CD4-positive, alpha-beta T cell treated with Interleukin-15 for 1 hour (primary cell): ENCODE results near the gene THAP8.

Experiments
- DNase-seq: peaks from one replicate; pipeline ENCODE4 v3.0.0-alpha.2; 2020

THAP8 gene

DNA sequence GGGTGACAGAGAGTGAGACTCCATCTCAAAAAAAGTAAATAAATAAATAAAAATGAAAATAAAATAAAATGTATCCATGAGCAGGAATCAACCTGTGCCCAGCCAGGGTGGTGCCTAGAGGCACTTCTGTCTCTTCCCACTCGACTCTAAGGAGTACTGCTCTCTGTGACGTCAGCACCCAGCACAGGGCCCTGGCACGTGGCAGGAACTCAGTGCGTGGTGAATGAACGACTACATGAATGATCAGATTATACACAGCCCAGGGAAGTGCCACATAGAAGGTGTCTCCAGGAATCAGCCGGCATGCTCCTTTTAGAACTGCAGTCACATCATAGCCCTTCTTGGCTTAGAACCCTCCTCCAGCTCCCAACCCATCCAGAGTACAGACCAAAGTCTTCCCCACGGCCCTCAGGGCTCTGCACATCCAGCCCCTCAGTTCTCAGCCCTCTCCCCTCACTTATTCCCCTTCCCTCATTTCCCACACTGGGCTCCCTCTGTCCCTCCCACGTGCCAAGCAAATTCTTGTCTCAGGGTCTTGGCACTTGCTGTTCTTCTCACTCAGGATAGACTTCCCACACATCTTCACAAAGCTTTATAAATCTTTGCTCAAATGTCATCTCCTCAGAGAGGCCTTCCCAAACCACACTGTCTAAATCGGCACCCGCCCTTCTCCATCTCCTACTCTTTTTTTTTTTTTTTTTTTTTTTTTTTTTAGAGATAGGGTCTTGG is 25.6 kb downstream of the THAP8 start:
- DNase-seq, result no peak

DNA sequence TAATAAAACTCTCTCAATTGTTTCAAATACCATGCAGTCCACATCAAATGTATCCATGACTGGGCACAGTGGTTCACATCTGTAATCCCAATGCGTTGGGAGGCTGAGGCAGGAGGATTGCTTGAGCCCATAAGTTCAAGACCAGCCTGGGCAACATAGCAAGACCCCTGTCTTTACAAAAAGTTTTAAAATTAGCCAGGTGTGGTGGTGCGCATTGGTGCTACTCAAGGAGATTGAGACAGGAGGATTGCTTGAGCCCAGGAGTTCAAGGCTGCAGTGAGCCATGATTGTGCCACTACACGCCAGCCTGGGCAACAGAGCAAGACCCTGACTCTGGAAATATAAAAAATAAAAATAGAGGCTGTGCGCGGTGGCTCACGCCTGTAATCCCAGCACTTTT is 26.4 kb downstream of the THAP8 start:
- no peak for DNase-seq

DNA sequence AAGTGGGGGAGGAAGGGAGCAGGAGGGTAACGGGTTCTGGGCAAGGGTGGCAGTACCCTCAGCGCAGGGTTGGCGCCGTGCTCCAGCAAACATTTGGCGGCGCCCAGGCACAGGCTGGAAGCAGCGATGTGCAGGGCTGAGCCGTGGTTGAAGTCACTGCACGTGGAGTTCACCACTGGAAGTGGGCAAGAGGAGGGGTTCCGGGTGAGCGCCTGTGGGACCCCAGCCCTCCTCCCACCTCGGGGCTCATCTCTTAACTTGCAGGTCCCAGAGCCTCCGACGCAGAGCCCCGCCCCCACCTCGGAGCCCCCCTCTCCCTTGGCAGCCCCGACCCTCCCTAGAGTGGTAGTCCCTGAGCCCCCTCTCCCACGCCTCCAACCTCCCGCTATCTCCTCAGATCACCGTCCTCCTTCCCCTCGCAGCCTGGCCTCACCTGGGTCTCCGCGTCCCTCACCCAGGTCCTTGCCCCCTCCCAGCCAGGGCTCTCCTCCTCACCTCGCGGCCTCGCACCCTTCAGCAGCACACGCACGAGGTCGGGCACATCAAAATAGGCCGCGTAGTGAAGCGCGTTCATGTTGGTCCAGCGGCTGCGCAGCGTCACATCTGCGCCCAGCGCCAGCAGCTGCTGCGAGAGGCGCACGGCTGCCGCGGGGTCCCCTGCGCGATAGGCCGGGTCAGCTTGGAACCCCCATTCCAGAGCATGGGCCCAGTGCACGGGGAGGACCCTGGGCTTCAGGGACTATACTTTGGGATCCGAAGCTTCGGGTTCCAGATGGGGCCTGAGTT is 27.8 kb downstream of the THAP8 start:
- no peak for DNase-seq

DNA sequence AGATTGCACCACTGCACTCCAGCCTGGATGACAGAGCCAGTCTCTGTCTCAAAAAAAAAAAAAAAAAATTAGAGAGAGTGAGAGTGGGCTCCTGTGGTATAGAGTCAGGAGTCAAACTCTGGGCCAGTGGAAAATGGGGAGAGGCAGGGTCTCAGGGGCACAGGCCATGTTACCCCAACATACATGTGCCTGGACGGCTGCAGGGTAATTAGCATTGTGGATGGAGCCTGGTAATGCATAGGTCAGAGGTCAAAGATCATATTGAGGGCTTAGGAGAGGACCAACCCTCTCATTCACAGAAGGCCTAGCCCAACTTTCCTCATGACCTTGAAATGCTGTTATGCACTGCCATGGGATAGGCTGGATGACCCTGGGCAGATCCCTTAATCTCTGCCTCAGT is 28.5 kb downstream of the THAP8 start:
- no peak for DNase-seq

DNA sequence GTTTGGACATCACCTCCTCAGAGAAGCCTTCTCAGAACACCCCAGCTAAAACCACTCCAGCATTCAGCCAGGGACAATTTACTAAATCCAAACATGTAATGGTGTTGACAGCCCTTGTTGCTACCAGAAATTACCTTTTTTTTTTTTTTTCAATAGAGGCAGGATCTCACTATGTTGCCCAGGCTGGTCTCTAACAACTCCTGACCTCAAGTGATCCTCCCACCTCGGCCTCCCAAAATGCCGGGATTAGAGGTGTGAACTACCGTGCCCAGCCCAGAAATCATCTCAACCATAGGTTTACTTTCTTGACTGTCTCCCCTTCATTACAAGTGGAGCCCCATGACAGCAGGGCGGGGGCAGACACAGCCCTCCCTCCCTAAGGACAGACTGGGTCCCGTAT is 30.7 kb downstream of the THAP8 start:
- DNase-seq, result no peak

DNA sequence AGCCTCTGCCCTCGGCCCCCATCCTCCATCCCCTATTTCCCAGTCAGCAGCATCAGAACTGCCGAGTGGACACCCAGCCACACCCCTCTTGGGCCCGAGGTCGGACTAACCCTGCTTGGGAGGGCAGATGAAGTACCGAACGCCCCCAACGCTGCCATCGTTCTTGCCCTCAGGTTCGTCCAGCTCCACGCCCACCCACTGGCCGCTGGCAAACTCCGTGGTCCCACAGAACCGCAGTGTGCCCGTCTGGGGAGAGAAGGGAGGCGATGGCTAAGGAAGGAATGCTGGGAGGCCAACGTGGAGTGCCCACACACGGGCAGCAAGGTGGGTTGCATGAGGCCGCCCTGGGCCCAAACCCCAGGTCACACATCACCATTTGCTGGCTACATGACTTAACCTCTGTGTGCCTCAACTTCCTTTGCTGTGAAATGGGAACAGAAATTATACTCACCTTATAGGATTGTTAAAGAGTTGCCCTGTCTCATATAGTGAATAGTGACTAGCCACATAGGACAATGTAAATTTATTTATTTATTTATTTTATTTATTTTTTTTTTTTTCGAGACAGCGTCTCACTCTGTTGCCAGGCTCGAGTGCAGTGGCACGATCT is 34.9 kb downstream of the THAP8 start:
- no peak for DNase-seq

DNA sequence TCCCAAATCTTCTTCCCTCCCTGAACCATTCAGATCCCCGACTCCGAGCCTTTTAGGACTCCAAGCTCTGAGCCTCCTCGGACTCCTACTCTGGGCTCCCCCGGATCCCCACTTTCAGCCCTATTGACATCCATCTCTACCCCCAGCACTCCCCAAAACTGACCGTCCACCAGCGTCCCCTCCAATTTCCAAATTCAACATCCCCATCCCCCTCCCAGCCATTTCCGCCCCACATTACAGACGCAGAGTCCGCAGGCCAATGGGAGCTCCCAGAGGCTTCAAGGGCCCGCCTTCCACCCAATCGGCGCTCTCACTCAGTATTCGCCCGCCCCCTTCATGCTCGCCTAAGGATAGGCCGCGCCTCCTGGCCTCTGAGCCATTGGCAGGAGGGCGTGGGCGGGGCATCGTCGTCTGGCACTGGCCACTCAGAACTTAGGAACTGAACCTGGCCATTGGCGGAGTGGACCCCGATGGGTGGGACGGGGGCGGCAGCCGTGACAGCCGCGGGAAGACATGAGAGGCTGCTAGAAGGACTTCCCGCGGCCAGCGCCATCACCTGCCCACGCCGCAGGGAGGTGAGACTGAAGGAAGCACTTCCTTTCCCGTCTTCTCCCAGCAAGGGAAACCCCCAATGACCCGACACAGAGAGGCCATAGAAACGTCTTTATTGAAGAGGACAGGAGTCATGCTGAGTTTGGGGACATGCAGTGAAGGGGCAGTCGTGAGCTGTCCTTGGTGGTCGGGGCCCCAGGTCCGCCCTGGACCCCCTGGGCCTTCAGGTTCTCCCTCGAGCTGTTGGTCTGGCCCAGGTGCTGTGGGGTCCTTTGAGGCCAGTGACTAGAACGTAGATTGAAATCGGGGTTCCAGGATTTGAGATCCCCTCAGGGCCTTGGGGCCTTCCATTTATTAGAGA is 39.8 kb downstream of the THAP8 start, which contains the start of gene ALKBH6:
Gene ALKBH6 (minus strand): TSS at position 202 of the 913 bp plus-strand sequence. CDS start 816 bp downstream, outside the sequence.
- DNase-seq, result peak; percentile 99

DNA sequence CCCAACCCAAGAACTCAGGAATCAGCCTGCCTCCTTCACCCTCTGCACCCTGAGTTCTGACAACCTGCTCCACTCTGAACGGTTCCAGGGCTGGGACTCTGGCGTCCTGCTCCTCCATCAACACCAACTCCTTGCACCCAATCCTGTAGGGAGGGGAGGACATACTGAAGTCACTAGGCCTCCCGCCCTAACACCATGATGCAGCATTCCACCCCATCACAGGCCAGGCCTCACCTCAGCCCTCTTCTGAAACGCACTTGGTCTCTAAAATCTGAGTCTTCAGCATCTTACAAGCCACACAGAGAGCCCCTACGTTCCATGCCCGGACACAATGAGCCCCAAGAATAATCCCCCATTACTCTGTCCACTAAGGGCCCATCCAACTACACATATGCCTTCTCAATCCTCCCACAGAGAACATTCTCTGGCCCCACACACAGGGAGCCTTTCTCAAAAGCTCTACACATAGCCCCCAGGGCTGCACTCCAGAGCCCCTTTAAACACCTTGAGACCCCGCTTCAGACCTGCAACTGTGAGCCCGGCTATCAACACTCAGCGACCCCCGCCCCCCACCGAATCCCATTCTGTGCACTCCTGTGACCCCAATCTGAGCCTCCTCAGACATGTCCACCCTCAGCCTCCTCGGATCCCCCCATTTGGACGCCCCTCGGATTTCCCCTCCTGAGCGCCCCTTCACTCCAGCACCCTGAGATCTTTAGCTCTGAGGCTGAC is 40.6 kb downstream of the THAP8 start:
- no peak for DNase-seq

DNA sequence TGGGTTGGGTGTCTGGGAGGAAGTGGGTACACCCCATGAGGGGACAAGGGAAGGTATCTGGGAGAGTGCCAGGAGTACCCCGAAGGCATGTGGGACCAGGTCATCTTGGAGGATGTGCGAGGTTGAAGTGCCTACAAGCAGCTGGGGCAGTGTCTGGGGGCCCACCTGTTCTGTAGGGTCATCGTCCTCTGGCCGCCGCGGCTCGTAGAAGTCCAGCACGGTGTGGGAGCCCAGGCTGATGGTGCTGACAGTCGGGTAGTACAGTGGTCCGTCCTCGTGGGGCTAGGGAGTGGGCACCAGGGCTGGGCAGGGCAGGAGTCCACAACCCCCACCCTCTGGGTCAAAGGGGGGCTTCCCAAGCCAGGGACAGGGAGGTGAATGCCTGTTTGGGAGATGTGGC is 43.7 kb downstream of the THAP8 start:
- DNase-seq, result no peak

DNA sequence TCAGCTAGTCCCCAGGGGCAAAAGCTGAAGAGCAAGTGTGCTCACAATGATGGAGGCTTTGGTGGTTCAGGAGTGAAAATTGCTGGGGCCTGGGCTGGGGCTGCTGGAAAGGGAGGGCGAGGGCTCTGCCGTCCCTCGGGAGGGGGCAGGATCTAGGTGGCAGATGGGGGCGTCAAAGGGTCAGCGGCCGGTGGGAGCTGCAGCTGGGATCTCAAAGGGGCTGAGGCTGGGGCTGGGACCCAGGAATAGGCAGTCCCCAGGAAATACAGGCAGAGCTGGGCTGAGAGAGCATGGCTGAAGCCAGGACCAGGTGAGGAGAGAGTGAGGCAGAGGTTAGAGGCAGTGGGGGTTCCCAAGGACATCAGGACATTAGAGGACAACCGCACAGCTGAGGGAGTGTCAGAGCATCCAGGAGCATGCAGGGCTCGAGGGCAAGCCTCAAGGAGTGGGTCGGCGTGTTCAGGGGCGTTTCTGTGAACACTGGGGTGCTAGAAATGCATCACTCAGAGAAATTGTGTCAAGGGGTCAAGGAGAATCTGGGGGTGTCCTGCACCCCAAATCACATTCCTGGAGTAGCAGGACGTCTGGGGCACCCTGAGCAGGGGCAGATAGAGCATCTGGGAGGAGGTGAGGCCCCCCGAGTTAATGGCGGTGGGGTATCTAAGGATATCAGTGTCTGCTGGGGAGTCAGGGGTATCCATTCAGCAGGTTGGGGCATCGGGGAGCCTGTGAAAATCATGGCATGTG is 44.3 kb downstream of the THAP8 start:
- no peak for DNase-seq

DNA sequence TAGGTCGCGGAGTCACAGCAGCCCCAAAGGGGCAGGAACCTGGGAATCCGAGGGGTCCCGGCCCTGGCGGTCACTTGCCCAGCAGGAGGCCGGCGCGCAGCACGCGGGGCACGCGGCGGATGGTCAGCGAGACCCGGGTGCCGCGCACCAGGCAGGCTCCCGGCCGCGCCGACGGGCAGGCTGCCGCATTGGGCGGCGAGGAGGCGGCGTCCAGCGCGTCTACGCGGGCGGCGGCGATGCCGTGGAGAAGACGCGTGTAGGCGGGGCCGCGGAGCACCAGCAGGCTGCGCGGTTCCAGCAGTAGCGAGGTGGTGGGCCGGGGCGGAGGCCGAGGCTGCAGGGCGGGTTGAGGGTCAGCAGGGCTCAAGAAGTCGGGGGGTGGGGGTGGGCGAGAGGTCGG is 44.9 kb downstream of the THAP8 start:
- DNase-seq, result peak; percentile 34

DNA sequence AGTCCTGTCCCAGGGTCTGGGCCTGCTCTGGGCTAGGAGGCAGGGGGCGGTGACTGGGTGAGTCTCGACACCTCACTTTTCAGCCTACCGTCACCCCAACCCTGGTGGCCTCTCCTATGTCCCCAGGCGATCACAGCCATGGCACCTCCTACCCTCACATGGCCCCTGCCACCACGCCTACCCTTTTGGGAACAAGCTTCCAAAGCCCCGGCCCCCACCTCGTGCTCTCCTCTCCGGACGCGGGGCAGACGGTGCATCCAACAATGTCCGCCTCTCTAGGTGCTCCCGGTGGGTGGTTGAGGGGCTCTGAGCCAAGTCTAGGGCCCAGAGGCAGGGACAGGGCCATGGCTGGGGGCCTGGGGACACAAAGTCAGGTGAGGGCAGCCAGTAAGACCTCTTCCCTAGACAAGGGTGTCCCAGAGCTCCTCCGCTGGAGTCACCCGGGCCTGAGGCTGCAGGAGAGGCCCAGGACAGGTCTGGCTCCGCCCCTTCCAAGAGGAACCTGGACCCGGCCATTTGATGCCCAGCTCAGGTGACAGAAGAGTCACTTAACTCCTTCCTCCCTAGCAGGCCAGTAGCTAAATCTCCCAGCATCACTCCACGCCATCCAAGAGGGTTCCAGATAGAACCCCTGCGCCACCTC is 45.6 kb downstream of the THAP8 start, which contains the start of gene SYNE4:
Gene SYNE4 (minus strand): TSS at position 478 of the 643 bp plus-strand sequence. CDS start 132 bp downstream, at position 346.
- no peak for DNase-seq

DNA sequence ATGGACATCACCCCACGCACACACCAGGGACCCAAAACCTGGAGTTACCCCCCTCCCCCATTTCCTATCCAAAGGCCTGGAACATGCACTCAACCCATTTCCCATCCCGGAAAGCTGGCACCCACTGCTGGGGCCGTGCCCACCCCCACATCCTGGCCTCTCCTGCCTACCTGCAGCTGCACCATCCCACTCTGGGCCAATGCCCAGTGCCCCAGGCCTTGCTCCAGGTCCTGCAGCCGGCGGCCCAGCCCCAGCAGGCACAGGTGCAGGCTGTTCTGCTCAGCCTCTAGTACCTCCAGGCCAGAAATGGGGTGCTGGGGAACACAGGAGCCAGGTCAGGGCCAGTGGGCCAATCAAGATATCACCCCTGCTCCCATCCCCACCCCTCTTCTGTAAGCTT is 47.1 kb downstream of the THAP8 start:
- no peak for DNase-seq

DNA sequence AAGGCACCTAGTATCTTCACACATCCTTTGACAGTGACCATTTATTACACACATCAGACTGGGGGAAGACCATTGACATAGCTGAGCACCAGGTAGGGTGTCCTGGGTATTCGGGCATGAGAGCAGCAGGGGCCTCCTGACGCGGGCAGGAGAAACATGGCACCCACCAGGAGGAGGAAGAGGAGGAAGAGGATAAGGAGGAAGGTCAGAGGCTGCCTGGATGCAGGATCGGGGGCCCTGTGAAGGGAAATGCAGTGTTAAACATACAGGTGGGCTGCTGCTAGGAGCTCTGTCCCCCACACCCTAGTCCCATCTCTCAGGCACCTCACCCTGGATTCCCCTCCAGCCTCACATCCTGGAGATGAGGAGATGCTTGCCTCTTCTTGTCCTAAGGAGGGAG is 50.8 kb downstream of the THAP8 start:
- no peak for DNase-seq

DNA sequence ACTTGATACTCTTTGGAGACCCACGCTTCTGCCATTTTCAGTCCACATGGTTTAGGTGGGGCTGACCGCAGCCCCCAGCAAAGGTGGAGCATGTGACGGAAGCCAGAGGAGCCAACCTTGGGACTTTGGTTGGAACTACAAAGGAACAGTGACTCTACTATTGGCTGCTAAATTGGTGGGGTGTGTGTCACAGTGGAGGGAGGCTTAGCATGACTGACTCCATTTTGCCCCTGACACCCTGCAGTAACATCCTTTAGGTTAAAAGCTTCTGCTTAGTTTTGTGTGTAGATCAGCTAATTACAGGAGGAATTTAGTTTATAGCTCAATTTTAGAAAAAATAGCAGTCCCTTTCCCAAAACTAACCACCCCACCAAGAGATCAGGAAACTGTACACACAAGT is 52.5 kb downstream of the THAP8 start:
- DNase-seq, result no peak

DNA sequence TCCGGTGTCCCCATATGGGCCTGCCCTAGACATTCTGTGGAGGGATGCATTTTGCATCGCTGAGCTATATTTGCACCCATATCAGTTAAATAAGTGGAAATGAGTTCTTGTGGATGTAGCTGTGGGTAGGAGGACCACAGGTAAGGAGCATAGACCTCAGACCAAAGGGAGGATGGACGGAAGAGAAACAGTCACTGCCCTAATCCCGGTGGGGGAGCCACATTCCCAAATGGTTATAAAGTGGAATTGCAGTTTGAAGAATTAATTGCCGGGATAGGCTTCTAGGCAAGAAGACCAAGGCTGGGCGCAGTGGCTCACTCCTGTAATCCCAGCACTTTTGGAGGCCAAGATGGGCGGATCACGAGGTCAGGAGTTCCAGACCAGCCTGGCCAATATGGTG is 57.3 kb downstream of the THAP8 start:
- no peak for DNase-seq

DNA sequence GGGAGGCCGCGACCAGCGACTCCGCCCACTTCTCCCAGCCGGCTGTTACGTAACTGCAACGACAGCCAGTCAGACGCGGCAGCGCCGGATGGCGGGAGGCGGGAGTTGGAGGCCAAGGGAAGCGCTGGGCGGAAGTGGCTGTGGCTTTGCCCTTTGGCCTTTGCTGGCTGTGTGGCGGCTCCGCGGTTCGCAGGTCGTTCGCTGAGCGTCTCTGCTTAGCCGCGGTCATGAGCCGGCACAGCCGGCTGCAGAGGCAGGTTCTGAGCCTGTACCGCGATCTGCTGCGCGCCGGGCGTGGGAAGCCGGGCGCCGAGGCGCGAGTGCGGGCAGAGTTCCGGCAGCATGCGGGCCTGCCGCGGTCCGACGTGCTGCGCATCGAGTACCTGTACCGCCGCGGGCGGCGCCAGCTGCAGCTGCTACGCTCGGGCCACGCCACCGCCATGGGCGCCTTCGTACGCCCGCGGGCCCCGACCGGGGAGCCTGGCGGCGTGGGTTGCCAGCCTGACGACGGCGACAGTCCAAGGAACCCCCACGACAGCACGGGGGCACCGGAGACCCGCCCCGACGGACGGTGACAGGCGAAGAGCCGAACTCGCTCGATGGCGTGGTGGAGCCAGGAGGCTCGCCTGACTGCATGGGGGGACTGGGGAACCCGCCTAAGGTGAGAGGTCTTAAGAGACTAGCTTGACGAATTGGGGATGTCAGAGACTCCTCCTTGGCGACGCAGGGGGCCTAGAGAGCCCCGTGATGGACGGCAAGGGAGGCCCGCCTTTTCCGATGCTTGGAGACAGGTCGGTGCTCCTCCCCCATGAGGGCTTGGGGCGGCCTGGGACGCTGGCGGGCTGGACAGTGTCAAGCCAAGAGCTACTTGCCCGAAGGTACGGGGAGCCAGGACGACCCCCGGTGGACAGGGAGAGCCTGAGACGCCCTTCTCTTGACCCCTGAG is 58.8 kb downstream of the THAP8 start, which contains the start of gene SDHAF1:
Gene SDHAF1 (plus strand): TSS at position 141 of the 946 bp plus-strand sequence. CDS start 87 bp downstream, at position 228.
- DNase-seq, result peak; percentile 92

DNA sequence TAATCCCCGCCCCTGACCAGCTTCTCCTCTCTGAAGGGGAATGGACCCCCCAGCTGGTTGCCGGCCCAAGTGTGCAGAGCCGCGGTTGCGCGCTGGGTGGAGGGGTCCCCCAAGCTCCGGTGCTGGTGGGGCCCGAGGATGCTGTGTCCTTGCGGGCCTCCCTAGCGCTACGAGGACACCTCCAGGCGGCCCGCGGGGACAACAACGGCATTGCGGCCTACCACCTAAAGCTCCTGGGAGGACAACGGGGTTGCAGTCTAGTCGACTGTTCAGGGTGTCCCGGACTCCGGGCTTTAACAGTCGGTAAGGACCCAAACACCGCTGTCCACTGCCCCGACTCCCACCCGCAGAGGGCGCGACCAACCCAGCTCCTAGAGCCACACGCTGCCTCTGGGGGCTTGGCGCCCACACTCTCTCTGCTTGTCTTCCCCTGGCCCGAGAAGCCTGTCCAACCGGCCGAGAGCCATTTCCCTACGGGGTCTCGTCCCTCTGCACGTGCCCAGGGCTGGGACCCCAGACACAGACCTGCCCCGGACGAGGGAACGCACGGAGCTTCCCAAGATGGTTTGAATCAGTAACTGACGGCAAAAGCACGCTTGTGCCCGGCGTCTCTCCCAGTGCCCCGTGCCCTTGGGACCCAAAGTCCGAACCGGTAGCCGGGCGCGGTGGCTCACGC is 60.0 kb downstream of the THAP8 start:
- no peak for DNase-seq
